Esophagus squamous epithelium (tissue), 5 donors: ENCODE results near the gene ATG12. TPM values are rescaled to one million over a fixed set of nuclear protein-coding genes. Genes with fewer than 3 reads are reported as not detected.

Experiments
- DNase-seq: peaks from one replicate; lab custom pipeline; 2025; lab: John Stamatoyannopoulos, UW
- H3K27ac ChIP-seq, 4 donors: fragments of 200-600 bp; sonication (generic); one replicate each; pipeline ENCODE4 v1.5.1; 2016 to 2019; ENCODE audit warnings: mild to moderate bottlenecking in 1 of 4
- H3K27me3 ChIP-seq, 4 donors: fragments of 200-600 bp; sonication (generic); 1 replicate in 3 of 4; 2 replicates in 1 of 4; pipeline versions ENCODE4 v1.5.1 to v1.6.0; 2017 to 2021; ENCODE audit warnings: antibody characterized with exemption in 1 of 4
- H3K36me3 ChIP-seq, 3 donors: fragments of 200-600 bp; sonication (generic); one replicate each; pipeline ENCODE4 v1.5.1; 2016 to 2019
- H3K4me1 ChIP-seq, 3 donors: fragments of 200-600 bp; sonication (generic); one replicate each; pipeline ENCODE4 v1.5.1; 2017 to 2019
- H3K4me3 ChIP-seq, 4 donors: fragments of 200-600 bp; sonication (generic); 1 replicate in 3 of 4; 2 replicates in 1 of 4; pipeline ENCODE4 v1.5.1; 2016 to 2019; ENCODE audit warnings: mild to moderate bottlenecking in 2 of 4, moderate library complexity in 1 of 4
- H3K9me3 ChIP-seq, 3 donors: fragments of 200-600 bp; sonication (generic); one replicate each; pipeline ENCODE4 v1.5.1; 2016 to 2019
- CTCF ChIP-seq, 6 experiments: fragments of 450-650 bp in 4 of 6; fragments of 200-600 bp in 2 of 6; sonication (generic) in 2 of 6; IDR thresholded peaks; one replicate each; pipeline ENCODE4 v1.5.1; 2016 to 2019; ENCODE audit warnings: antibody characterized with exemption in 6 of 6, mild to moderate bottlenecking in 4 of 6, moderate library complexity in 4 of 6
- POLR2A ChIP-seq, 4 donors: fragments of 450-650 bp; IDR thresholded peaks; one replicate each; pipeline ENCODE4 v1.6.1; 2017; ENCODE audit warnings: antibody characterized with exemption in 4 of 4, mild to moderate bottlenecking in 4 of 4, moderate library complexity in 3 of 4
- WGBS, 2 donors: methylation state at CpG; one replicate each; pipeline ENCODE4 v1.1.5; 2018; 5-methylcytosine and 5-hydroxymethylcytosine counted together
- intact Hi-C: fragments of 100-400 bp; cut with DNase I; formaldehyde crosslinking; loops from one replicate; pipeline ENCODE4 v1.15.0; 2022
- total RNA-seq, 4 donors: library from RNA; depleted of rRNA; stranded (reverse); fragments of >200 nt; gene quantifications; one replicate each; pipeline ENCODE4 v1.1.0, GENCODE V29; 2016
- donor health status: DM: yes; HTN: yes; CAD: no.

ATG12 gene
- total RNA-seq, 4 donors from 2014 or later = 15.7 to 37.8 (median 33.5) TPM

- H3K4me1 ChIP-seq = peaks cover 0 to 39% (median 8%) of the 10 kb centered on the region in 3 donors
- H3K36me3 ChIP-seq = no peaks in the 10 kb centered on the region
- H3K27ac ChIP-seq = no peak overlapping the region
- DNase-seq = no peak
- intact Hi-C loops = no loop called here
- peaks cover 0 to 6% (median 2%) of the 10 kb centered on the region in 3 donors for H3K9me3 ChIP-seq
- no peak for TF ChIP-seq POLR2A (IDR thresholded peaks at IDR 0.05)
- no peak for TF ChIP-seq CTCF (IDR thresholded peaks at IDR 0.05)
- H3K4me3 ChIP-seq = no peak overlapping the region
- 71 to 82% methylated on average over 3 of the region's 3 CpGs for WGBS, 2 donors
- H3K27me3 ChIP-seq = no peaks in the 10 kb centered on the region
Measured at GRCh38 chr5:115858396-115858795, 17.0 kb upstream of the ATG12 start.

GRCh38 chr5:115857626-115858349, 16.4 kb upstream of the ATG12 start:
- no peak for TF ChIP-seq POLR2A (IDR thresholded peaks at IDR 0.05)
- TF ChIP-seq CTCF (IDR thresholded peaks at IDR 0.05) = no peak
- H3K36me3 ChIP-seq = no peaks in the 10 kb centered on the region
- 48% methylated on average over 2 of the region's 2 CpGs for WGBS, 2 donors
- intact Hi-C loops = no loop called here
- H3K4me1 ChIP-seq = peaks cover 0 to 39% (median 8%) of the 10 kb centered on the region in 3 donors
- no peak for DNase-seq
- H3K4me3 ChIP-seq = no peak overlapping the region
- no peak overlapping the region for H3K27ac ChIP-seq
- H3K9me3 ChIP-seq = peaks cover 0 to under 1% (median 0%) of the 10 kb centered on the region in 3 donors
- no peaks in the 10 kb centered on the region for H3K27me3 ChIP-seq

- H3K27me3 ChIP-seq = no peaks in the 10 kb centered on the region
- no peaks in the 10 kb centered on the region for H3K9me3 ChIP-seq
- H3K36me3 ChIP-seq = no peaks in the 10 kb centered on the region
- intact Hi-C loops = no loop called here
- 27 to 81% methylated on average over 1 of the region's 1 CpG for WGBS, 2 donors
- H3K4me1 ChIP-seq = peaks cover 0 to 39% (median 8%) of the 10 kb centered on the region in 3 donors
- TF ChIP-seq CTCF (IDR thresholded peaks at IDR 0.05) (no peak), POLR2A (IDR thresholded peaks at IDR 0.05) (no peak)
- no peak overlapping the region for H3K4me3 ChIP-seq
- peak overlapping the region in 1 of 4 donors; percentile 3 for H3K27ac ChIP-seq
- no peak for DNase-seq
Measured at GRCh38 chr5:115857057-115857479, 15.7 kb upstream of the ATG12 start.

GRCh38 chr5:115855959-115856358, 14.6 kb upstream of the ATG12 start:
- DNase-seq = no peak
- Histone ChIP-seq H3K9me3 (no peaks in the 10 kb centered on the region), H3K4me1 (peaks cover 0 to 43% (median 8%) of the 10 kb centered on the region in 3 donors)

More at GRCh38 chr5:115855959-115856358, 14.6 kb upstream of the ATG12 start:
- WGBS, 2 donors = 52 to 53% methylated on average over 1 of the region's 1 CpG
- no peaks in the 10 kb centered on the region for H3K27me3 ChIP-seq
- no peak for TF ChIP-seq POLR2A (IDR thresholded peaks at IDR 0.05)
- no peak for TF ChIP-seq CTCF (IDR thresholded peaks at IDR 0.05)
- no peak overlapping the region for H3K4me3 ChIP-seq
- H3K36me3 ChIP-seq = no peaks in the 10 kb centered on the region
- no peak overlapping the region for H3K27ac ChIP-seq
- intact Hi-C loops = no loop called here
